GM19099 (cell line): ENCODE results near the gene CPSF4L.

Source experiments
- POLR2A ChIP-seq: IDR thresholded peaks from 3 replicates; pipeline ENCODE4 v1.6.1; 2011; ENCODE audit warnings: low read depth; ENCODE audit not compliant: insufficient read length; ENCODE audit errors: extremely low read depth

Gene CPSF4L

DNA sequence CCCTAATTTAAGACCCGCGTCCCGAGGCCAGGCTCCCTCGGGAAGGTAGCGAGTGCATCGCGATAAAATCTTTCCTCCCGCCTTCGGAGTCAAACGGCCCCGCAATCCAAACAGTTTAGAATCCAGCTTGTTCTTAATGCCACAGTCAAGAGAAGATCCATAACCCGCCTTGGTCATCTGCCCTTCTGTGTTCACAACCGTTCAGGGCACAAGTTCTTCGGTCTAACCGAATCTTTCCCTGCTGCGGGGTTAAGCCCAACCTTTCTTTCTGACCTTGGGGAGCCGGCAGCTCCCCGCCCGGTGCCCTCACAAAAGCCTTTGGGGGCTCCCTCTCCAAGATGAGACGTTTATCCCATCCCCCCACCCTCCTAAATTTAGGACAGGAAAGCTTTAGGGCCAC lies 30.3 kb downstream of the CPSF4L start:
- TF ChIP-seq POLR2A: no peak

GRCh38 chr17:73230088-73230487 lies 31.6 kb downstream of the CPSF4L start:
- no peak for TF ChIP-seq POLR2A

DNA sequence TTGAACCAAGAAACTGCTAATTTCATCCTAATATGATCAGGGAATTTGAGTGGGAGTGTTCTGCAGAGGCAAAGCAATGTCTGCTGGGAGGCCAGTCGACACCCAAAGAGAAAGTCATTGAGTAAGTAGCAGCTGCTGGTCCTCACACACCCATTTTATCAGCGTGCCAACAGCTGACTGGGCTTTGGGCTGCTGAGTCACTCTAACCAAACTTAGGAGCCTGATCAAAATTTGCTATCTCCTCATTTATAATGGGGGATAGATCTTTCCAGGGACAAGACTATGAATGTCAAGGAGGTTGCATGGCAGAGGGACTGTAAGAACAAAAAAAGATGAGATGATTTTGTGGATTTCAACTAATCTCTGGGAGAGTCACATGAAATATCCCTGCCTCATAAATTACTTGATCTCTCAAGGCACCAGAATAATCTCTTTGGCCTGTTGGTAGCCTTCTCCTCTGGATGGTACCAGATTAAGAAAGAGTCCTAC lies 32.9 kb downstream of the CPSF4L start:
- TF ChIP-seq POLR2A: no peak

- no peak for TF ChIP-seq POLR2A
These were observed 33.7 kb downstream of the CPSF4L start for GRCh38 chr17:73227944-73228343.

- no peak for TF ChIP-seq POLR2A
These were observed 34.3 kb downstream of the CPSF4L start for GRCh38 chr17:73227379-73227778.

GRCh38 chr17:73226556-73227172 lies 35.0 kb downstream of the CPSF4L start:
- TF ChIP-seq POLR2A: no peak

- TF ChIP-seq POLR2A: no peak
These were observed 36.9 kb downstream of the CPSF4L start for GRCh38 chr17:73224663-73225305.

- no peak for TF ChIP-seq POLR2A
These were observed 37.4 kb downstream of the CPSF4L start for GRCh38 chr17:73224237-73224636.

- TF ChIP-seq POLR2A: no peak
These were observed 38.0 kb downstream of the CPSF4L start for GRCh38 chr17:73223626-73224230.

DNA sequence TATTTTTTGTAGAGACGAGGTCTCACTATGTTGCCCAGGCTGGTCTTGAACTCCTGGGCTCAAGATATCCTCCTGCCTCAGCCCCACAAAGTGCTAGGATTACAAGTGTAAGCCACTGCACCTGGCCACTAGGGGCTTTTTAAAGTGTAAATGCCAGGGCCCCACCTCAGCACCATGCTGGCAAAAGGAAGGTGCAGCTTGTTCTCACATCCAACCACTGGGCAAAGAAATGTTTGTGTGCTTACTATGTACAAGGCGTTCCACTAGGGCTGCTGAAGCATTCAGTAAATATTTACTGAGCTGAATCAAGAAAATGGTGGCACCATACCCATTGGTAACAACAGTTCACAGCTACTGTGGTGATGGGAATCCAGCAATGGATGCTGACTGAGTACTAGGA lies 46.2 kb downstream of the CPSF4L start:
- TF ChIP-seq POLR2A: no peak

- no peak for TF ChIP-seq POLR2A
These were observed 46.8 kb downstream of the CPSF4L start for GRCh38 chr17:73214851-73215250.

DNA sequence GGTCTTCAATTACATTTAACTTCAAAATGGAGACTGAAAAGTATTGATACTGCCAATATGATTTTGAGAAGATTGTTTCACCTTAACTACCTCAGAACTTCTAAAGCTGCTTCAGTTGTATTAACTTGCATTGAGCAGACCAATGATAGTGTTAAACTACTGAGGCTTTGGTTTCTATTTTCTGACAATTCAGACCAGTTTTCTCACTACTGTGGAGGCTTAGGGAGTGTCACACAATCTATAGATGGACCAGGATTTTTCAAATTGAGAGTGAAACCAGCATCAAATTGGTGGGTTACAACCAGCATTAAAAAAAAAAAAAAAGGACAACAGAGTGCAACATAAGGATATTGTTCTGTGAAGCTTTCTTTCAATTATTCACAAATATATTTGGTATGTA lies 47.7 kb downstream of the CPSF4L start:
- no peak for TF ChIP-seq POLR2A

DNA sequence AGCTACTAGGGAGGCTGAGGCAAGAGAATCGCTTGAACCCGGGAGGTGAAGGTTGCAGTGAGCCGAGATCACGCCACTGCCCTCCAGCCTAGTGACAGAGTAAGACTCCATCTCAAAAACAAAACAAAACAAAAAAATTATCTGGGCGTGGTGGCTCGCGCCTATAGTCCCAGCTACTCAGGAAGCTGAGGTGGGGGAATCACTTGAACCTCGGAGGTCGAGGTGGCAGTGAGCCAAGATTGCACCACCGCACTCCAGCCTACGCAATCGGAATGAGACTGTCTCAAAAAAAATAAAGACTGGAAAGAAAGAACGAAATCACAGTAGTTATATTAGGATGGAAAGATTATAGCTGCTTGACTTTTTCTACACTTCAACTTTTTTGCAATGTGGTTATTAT lies 49.9 kb downstream of the CPSF4L start:
- no peak for TF ChIP-seq POLR2A

GRCh38 chr17:73210002-73210678 lies 51.5 kb downstream of the CPSF4L start:
- TF ChIP-seq POLR2A: no peak

GRCh38 chr17:73209436-73209835 lies 52.2 kb downstream of the CPSF4L start:
- TF ChIP-seq POLR2A: no peak

- no peak for TF ChIP-seq POLR2A
These were observed 53.4 kb downstream of the CPSF4L start for GRCh38 chr17:73208139-73208827.

DNA sequence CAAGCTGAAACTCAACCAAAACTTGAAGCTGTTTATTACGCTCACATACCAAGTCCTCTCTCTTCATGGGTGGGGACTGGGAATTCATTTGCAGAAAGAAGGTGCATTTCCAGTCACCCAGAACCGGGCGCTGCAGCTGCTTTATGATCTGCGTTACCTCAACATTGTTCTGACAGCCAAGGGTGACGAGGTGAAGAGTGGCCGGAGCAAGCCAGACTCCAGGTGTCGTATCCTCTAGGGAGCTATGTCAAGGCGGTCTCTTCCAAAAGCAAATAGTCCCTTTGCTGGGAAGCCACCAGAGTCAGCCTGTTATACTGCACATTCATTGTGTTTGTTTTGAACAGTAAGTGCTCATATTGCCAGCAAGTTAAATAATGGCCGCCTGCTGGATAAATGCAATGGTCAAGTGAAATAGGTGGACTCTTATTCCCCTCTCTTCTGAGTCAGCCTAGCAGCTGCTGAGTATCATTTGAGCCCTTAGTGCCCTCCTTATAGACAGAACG lies 56.2 kb downstream of the CPSF4L start:
- TF ChIP-seq POLR2A: no peak
